Skin epidermis (tissue), 12 donors: Measurements from ENCODE around the gene PAX8.

Source experiments
- H3K27ac ChIP-seq, 21 experiments: fragments of 200-600 bp; sonication (generic) in 11 of 21; one replicate each; pipeline ENCODE4 v1.5.0; 2020; ENCODE audit warnings: mild to moderate bottlenecking in 3 of 21, inconsistent platforms in 2 of 21, moderate library complexity in 2 of 21
- H3K4me3 ChIP-seq, 7 experiments: fragments of 200-600 bp; sonication (generic) in 2 of 7; one replicate each; pipeline ENCODE4 v1.5.0; 2020; ENCODE audit warnings: inconsistent platforms in 2 of 7, mild to moderate bottlenecking in 2 of 7, moderate library complexity in 1 of 7

PAX8 gene

GRCh38 chr2:113273027-113273551 lies 5.6 kb downstream of the PAX8 start:
- Histone ChIP-seq H3K4me3 (no peak overlapping the region), H3K27ac (no peak overlapping the region)

GRCh38 chr2:113272477-113272876 lies 6.2 kb downstream of the PAX8 start:
- Histone ChIP-seq H3K27ac (no peak overlapping the region), H3K4me3 (no peak overlapping the region)

GRCh38 chr2:113268621-113269360 lies 9.9 kb downstream of the PAX8 start:
- Histone ChIP-seq H3K27ac (no peak overlapping the region), H3K4me3 (no peak overlapping the region)

- no peak overlapping the region for H3K27ac ChIP-seq
- H3K4me3 ChIP-seq = no peak overlapping the region
Observed at GRCh38 chr2:113266431-113266830, 12.3 kb downstream of the PAX8 start.

- Histone ChIP-seq H3K27ac (no peak overlapping the region), H3K4me3 (no peak overlapping the region)
Observed at GRCh38 chr2:113264713-113265403, 13.9 kb downstream of the PAX8 start.

- H3K27ac ChIP-seq = no peak overlapping the region
Observed at GRCh38 chr2:113263546-113263945, 15.2 kb downstream of the PAX8 start.

GRCh38 chr2:113260991-113261390 lies 17.7 kb downstream of the PAX8 start:
- H3K27ac ChIP-seq = no peak overlapping the region
- no peak overlapping the region for H3K4me3 ChIP-seq

More at GRCh38 chr2:113263546-113263945, 15.2 kb downstream of the PAX8 start:
- H3K4me3 ChIP-seq = no peak overlapping the region

- no peak overlapping the region for H3K4me3 ChIP-seq
- no peak overlapping the region for H3K27ac ChIP-seq
Observed at GRCh38 chr2:113258471-113259147, 20.1 kb downstream of the PAX8 start.

GRCh38 chr2:113257516-113258264 lies 21.0 kb downstream of the PAX8 start:
- Histone ChIP-seq H3K4me3 (no peak overlapping the region), H3K27ac (no peak overlapping the region)

- Histone ChIP-seq H3K4me3 (no peak overlapping the region), H3K27ac (no peak overlapping the region)
Observed at GRCh38 chr2:113255140-113256070, 23.3 kb downstream of the PAX8 start.

- no peak overlapping the region for H3K4me3 ChIP-seq
- H3K27ac ChIP-seq = no peak overlapping the region
Observed at GRCh38 chr2:113253453-113253852, 25.3 kb downstream of the PAX8 start.

- H3K4me3 ChIP-seq = no peak overlapping the region
Observed at GRCh38 chr2:113252047-113252590, 26.6 kb downstream of the PAX8 start.

GRCh38 chr2:113251118-113251517 lies 27.6 kb downstream of the PAX8 start:
- no peak overlapping the region for H3K4me3 ChIP-seq
- H3K27ac ChIP-seq = peak overlapping the region in 6 of 21 experiments; percentile 27 to 66 (median 48)

More at GRCh38 chr2:113252047-113252590, 26.6 kb downstream of the PAX8 start:
- H3K27ac ChIP-seq = peak overlapping the region in 5 of 21 experiments; percentile 13 to 49 (median 46)

- H3K4me3 ChIP-seq = no peak overlapping the region
- no peak overlapping the region for H3K27ac ChIP-seq
Observed at GRCh38 chr2:113248997-113249770, 29.5 kb downstream of the PAX8 start.

GRCh38 chr2:113246606-113247005 lies 32.1 kb downstream of the PAX8 start:
- peak overlapping the region in 2 of 21 experiments; percentile 1 to 46 for H3K27ac ChIP-seq
- H3K4me3 ChIP-seq = no peak overlapping the region

- Histone ChIP-seq H3K4me3 (no peak overlapping the region), H3K27ac (peak overlapping the region in 5 of 21 experiments; percentile 1 to 39 (median 32))
Observed at GRCh38 chr2:113245276-113245711, 33.4 kb downstream of the PAX8 start.

GRCh38 chr2:113242327-113242726 lies 36.4 kb downstream of the PAX8 start:
- H3K4me3 ChIP-seq = no peak overlapping the region

More at GRCh38 chr2:113242327-113242726, 36.4 kb downstream of the PAX8 start:
- H3K27ac ChIP-seq = peak overlapping the region in 13 of 21 experiments; percentile 40 to 82 (median 71)
